Suprapubic skin (tissue), 4 donors: ENCODE measurements around the gene PLA2G4F.

Experiments
- CTCF ChIP-seq, 2 donors: fragments of 200-600 bp in 1 of 2; fragments of 450-650 bp in 1 of 2; sonication (generic) in 1 of 2; IDR thresholded peaks; one replicate each; pipeline ENCODE4 v1.5.1; 2016 to 2019; ENCODE audit warnings: antibody characterized with exemption in 2 of 2, mild to moderate bottlenecking in 1 of 2, moderate library complexity in 1 of 2
- EP300 ChIP-seq: sonication (generic); formaldehyde crosslinking; IDR thresholded peaks from one replicate; pipeline ENCODE4 v1.6.1; 2017; ENCODE audit warnings: antibody characterized with exemption
- POLR2A ChIP-seq, 2 donors: fragments of 450-650 bp; IDR thresholded peaks; one replicate each; pipeline ENCODE4 v1.6.1; 2017; ENCODE audit warnings: antibody characterized with exemption in 2 of 2, mild to moderate bottlenecking in 2 of 2, moderate library complexity in 2 of 2
- POLR2AphosphoS5 ChIP-seq, 3 donors: sonication (generic); formaldehyde crosslinking; IDR thresholded peaks; one replicate each; pipeline ENCODE4 v1.6.1; 2017; ENCODE audit warnings: antibody characterized with exemption in 3 of 3

- no peak for TF ChIP-seq EP300
- TF ChIP-seq CTCF (IDR thresholded peaks at IDR 0.05): no peak
- TF ChIP-seq POLR2A (IDR thresholded peaks at IDR 0.05): no peak
- TF ChIP-seq POLR2AphosphoS5 (IDR thresholded peaks at IDR 0.05): no peak
These were observed 15.4 kb upstream of the PLA2G4F start for GRCh38 chr15:42171795-42172194.
